Muscle layer of duodenum (tissue), 2 donors: ENCODE measurements around the gene KRT33B.

Experiments
- H3K27ac ChIP-seq: one replicate; pipeline ENCODE4 v1.7.0; 2013; ENCODE audit warnings: mild to moderate bottlenecking, low read length
- H3K27me3 ChIP-seq: one replicate; pipeline ENCODE4 v1.7.0; 2013; ENCODE audit warnings: low read depth, mild to moderate bottlenecking, control low read depth, low read length
- H3K36me3 ChIP-seq, 2 donors: one replicate each; pipeline ENCODE4 v1.7.0; 2013; ENCODE audit warnings: low read length in 2 of 2, control low read depth in 1 of 2, mild to moderate bottlenecking in 1 of 2; ENCODE audit not compliant: insufficient read depth in 2 of 2, control insufficient read depth in 1 of 2
- H3K4me1 ChIP-seq, 2 donors: one replicate each; pipeline ENCODE4 v1.7.0; 2013; ENCODE audit warnings: low read length in 2 of 2, mild to moderate bottlenecking in 2 of 2, control low read depth in 1 of 2, moderate library complexity in 1 of 2; ENCODE audit not compliant: insufficient read depth in 2 of 2, control insufficient read depth in 1 of 2
- H3K4me3 ChIP-seq, 2 donors: one replicate each; pipeline ENCODE4 v1.7.0; 2013; ENCODE audit warnings: low read length in 2 of 2, low read depth in 1 of 2, mild to moderate bottlenecking in 1 of 2
- H3K9me3 ChIP-seq, 2 donors: one replicate each; pipeline ENCODE4 v1.7.0; 2013; ENCODE audit warnings: low read length in 2 of 2, control low read depth in 1 of 2, mild to moderate bottlenecking in 1 of 2; ENCODE audit not compliant: control insufficient read depth in 1 of 2
- donor health status: healthy.

Gene KRT33B

DNA sequence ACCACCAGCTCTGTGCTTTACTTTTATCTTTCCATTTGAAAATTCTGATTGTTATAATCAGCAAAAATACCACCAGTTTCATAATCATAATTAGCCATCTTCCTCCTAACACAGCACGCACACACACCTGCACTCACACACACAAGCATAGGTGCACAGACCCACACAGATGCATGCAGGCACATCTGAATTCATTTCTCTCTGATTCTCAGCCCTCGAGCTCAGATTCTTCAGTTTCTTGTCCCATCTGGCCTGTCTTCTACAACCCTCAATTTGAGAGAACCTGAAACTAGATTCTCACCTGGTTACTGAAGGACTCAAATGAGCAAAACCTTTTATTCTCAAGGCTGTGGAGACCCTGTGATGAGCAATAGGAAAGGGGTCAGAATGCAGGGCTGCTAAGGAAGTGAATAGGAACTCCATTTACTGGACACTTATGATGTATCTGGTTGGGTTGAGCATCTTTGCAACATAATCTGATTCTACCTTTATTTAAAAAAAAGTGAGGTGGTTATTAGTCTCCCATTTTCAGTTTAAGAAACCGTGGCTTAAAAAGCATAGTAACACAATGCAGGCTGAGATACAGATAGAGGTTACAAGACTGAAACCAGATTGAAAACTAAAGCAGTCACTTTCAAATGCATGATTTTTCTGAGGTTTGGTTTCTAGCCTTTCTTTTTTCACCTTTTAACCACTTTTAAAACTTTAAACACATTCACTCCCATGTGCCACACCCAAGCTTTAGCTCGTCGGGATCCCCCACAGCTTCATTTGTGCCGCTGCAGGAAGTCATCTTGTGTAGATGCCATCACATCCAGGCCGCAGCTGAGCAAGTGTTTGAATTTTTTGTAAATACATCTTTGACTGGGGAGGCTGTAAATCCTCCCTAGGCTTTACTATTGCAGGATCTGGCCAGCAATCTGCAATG lies 28.4 kb downstream of the KRT33B start:
- Histone ChIP-seq H3K4me3 (no peak overlapping the region), H3K36me3 (no peaks in the 10 kb centered on the region), H3K27ac (no peak overlapping the region), H3K27me3 (no peaks in the 10 kb centered on the region), H3K4me1 (no peaks in the 10 kb centered on the region), H3K9me3 (peaks cover 0 to 2% of the 10 kb centered on the region in 2 donors)

DNA sequence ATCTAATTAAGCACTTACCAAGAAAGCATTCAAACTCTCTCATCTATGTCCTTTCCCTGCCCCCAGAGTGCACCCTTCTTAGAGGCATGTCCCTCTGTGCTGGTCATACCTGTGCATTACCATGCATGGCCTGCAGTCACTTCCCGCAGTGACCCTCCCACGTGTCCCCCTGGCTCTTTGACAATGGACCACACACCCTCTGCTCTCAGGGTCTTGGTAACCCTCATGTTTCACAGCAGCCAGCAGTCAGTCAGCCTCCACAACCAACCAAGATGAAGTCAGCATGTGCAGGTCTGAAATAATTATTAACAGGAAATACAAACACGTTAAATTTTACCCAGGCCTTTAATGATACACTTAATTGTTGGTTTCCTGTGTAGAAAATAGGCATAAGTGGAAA lies 29.1 kb downstream of the KRT33B start:
- Histone ChIP-seq H3K9me3 (peaks cover 0 to 2% of the 10 kb centered on the region in 2 donors), H3K27ac (no peak overlapping the region), H3K4me1 (no peaks in the 10 kb centered on the region), H3K4me3 (no peak overlapping the region), H3K27me3 (no peaks in the 10 kb centered on the region), H3K36me3 (no peaks in the 10 kb centered on the region)

GRCh38 chr17:41339571-41340172 lies 29.9 kb downstream of the KRT33B start:
- Histone ChIP-seq H3K27me3 (no peaks in the 10 kb centered on the region), H3K27ac (no peak overlapping the region), H3K36me3 (no peaks in the 10 kb centered on the region), H3K9me3 (peaks cover 0 to 2% of the 10 kb centered on the region in 2 donors), H3K4me3 (no peak overlapping the region), H3K4me1 (no peaks in the 10 kb centered on the region)

- Histone ChIP-seq H3K4me1 (no peaks in the 10 kb centered on the region), H3K27ac (no peak overlapping the region), H3K36me3 (no peaks in the 10 kb centered on the region)
Measured at GRCh38 chr17:41338961-41339485, 30.6 kb downstream of the KRT33B start.

DNA sequence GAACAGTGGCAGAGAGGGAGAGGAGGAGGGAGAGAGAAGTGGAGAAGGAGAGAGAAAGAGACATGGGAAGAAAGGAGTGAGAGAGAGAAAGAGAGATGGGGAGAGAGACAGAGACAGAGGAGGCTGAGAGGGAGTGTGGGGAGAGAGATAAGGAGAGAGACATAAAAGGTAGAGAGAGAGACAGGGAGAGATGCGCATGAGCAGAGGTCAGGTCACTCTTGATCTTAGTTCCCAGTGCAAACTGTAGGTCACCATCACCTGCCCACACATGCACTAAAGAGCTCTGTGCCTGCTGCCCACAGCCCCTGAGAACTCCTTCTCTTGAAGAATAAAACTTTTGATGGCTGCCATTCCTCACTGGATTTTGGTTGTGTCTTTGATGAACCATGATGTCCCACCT lies 33.9 kb downstream of the KRT33B start:
- Histone ChIP-seq H3K4me3 (no peak overlapping the region), H3K36me3 (no peaks in the 10 kb centered on the region), H3K9me3 (no peaks in the 10 kb centered on the region), H3K27me3 (no peaks in the 10 kb centered on the region), H3K4me1 (no peaks in the 10 kb centered on the region), H3K27ac (no peak overlapping the region)

More at GRCh38 chr17:41338961-41339485, 30.6 kb downstream of the KRT33B start:
- Histone ChIP-seq H3K27me3 (no peaks in the 10 kb centered on the region), H3K4me3 (no peak overlapping the region), H3K9me3 (peaks cover 0 to 2% of the 10 kb centered on the region in 2 donors)

GRCh38 chr17:41334385-41335305 lies 35.0 kb downstream of the KRT33B start:
- Histone ChIP-seq H3K4me3 (no peak overlapping the region), H3K36me3 (no peaks in the 10 kb centered on the region), H3K27ac (no peak overlapping the region), H3K4me1 (no peaks in the 10 kb centered on the region), H3K27me3 (no peaks in the 10 kb centered on the region), H3K9me3 (no peaks in the 10 kb centered on the region)

DNA sequence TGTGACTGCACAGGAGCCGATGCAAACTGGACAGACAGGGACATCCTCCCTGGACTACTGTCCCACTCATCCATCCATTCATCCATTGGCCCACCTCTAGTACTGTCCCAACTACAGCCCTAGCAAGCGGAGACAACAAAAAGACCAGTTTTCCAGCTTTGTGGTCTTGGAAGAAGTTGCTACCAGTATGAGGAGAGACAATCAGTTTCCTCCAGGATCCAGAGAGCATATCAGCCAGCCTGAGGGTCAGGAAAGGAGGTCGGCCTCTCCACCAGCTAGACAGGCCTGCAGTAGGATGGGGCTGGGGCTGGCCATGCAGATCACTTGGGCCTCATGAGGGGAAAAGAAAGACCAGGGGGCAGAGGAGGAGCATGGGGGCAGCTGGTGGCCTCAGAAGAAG lies 35.8 kb downstream of the KRT33B start:
- H3K27ac ChIP-seq = no peak overlapping the region
- H3K36me3 ChIP-seq = no peaks in the 10 kb centered on the region
- H3K9me3 ChIP-seq = no peaks in the 10 kb centered on the region
- no peaks in the 10 kb centered on the region for H3K27me3 ChIP-seq
- no peak overlapping the region for H3K4me3 ChIP-seq
- H3K4me1 ChIP-seq = no peaks in the 10 kb centered on the region

DNA sequence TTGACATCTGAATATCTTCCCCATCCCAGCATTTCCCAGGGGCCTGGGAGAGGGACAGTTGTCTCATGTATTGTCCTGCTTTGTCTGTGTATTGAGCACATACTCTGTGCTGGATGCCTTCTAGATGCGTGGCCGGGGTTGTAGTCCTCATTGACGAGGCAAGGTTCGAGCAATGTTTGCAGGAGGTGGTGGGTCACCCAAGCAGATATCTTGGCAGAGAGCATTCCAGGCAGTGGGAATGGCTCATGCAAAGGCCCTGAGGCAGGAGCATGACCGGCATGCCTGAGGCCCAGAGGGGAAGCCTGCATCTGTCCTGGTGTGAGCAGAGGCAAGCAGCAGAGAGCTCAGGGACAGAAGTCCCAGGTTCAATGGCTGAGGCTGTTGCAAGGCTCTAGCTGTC lies 36.5 kb downstream of the KRT33B start:
- H3K9me3 ChIP-seq = no peaks in the 10 kb centered on the region

DNA sequence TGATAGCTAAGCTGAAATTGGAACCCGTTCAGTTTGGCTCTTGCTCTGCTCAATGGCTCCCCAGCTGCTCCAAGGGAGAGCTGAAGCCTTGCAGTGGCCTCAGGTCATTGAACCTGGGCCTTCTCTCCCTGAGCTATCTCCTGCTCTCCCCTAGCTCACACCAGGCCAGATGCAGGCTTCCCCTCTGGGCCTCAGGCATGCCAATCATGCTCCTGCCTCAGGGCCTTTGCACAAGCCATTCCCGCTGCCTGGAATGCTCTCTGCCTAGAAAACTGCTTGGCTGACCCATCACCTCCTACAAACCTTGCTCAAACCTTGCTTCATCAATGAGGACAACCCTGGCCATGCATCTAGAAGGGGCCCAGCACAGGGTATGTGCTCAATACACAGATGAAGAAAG lies 37.4 kb downstream of the KRT33B start:
- Histone ChIP-seq H3K27me3 (no peaks in the 10 kb centered on the region), H3K36me3 (no peaks in the 10 kb centered on the region), H3K4me1 (no peaks in the 10 kb centered on the region), H3K9me3 (no peaks in the 10 kb centered on the region), H3K27ac (no peak overlapping the region), H3K4me3 (no peak overlapping the region)

More for the DNA sequence above, 36.5 kb downstream of the KRT33B start:
- Histone ChIP-seq H3K4me3 (no peak overlapping the region), H3K27me3 (no peaks in the 10 kb centered on the region), H3K27ac (no peak overlapping the region), H3K36me3 (no peaks in the 10 kb centered on the region), H3K4me1 (no peaks in the 10 kb centered on the region)

- Histone ChIP-seq H3K27ac (no peak overlapping the region), H3K9me3 (no peaks in the 10 kb centered on the region), H3K27me3 (no peaks in the 10 kb centered on the region), H3K36me3 (no peaks in the 10 kb centered on the region), H3K4me3 (no peak overlapping the region), H3K4me1 (no peaks in the 10 kb centered on the region)
Measured at GRCh38 chr17:41331606-41332005, 38.0 kb downstream of the KRT33B start.
